Mesenteric fat pad (tissue), 1 donor: Measurements from ENCODE around the gene ACADSB. TPM values are rescaled to one million over a fixed set of nuclear protein-coding genes. Genes with fewer than 3 reads are reported as not detected.

ENCODE experiments used
- DNase-seq: peaks from one replicate; pipeline ENCODE4 v3.0.0-alpha.2; 2020; ENCODE audit warnings: low spot score
- total RNA-seq: library from RNA; stranded (reverse); fragmentation: NEBNext Ultra II Directional; extraction: Animal tissue kit (Norgen Biotek cat#: 25700); gene quantifications from one replicate; pipeline ENCODE4 v1.2.1, GENCODE V29; 2021
- donor health status: DM: yes; HTN: yes; CAD: no.

The ACADSB gene
- total RNA-seq, 1 donor from 2014 or later, result 20.0 TPM

DNA sequence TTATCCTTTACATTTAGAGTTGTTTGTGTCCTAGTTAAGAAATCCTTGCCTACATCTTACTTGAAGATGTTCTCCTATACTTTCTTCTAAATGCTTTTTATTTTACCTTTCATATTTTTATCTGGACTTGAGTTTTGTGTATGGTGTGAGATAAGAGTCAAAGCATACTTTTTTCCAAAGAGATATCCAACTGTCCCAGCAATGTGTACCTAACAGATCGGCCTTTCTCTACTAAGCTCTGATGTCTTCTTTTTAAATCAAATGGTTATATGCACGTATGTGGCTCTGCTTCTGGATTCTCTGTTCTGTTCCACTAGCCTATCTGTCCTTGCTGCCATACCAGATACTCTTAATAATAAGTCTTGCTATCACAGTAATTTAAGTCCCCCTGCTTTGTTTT is 7.4 kb upstream of the ACADSB start:
- no peak for DNase-seq

DNA sequence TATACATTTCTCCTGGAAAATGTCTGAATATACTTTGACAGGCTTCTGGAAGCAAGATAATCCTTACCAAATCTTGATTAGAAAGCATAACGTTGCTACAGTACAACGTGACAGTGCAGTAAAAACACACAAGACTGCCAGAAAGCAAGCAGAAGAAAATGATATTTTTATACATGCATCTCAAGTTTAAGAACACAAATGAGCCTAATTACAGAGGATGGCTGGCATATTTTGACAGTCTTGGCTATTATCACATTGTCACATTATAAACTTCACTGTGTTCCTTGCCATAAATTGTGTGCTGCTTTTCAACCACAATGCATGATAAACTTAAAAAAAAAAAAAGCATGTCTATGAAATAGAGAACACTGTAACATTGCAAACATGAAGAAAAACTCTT is 4.5 kb upstream of the ACADSB start:
- no peak for DNase-seq

DNA sequence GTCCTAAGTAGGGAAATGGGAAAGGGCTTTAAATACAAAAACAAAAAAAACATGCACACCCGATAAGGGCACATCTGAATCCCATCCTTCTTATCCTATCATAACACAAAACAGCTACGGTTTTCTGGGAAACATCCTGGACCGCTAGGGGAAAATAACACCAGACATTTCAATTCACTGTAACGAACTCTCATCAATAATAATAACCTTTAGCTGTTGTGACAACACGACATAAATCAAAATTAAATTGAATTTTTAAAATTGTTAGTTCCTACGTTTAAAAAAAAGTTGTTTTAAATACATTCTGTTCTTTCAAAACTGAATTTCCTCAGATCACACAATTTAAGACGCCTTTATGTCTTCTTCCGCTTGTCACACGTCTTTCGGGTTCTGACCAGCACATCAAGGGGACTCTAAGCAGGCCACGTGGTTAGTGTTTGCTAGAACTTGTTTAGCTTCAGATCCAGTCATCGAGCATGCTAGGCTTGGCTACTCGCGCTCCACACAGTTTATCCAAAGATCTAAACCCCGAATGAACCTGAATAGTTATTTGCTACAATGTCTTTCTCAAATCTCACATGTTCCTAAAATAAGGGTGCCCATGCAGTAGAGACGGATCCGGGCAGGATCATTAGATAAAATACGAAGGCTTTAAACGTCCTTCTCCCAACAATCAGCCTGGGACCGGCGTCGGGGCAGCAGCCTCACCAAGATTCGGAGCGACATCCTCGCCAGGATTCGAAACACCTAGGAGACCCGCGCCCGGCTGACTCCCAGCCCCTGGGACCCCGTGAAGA is 1.1 kb upstream of the ACADSB start:
- DNase-seq, result no peak

DNA sequence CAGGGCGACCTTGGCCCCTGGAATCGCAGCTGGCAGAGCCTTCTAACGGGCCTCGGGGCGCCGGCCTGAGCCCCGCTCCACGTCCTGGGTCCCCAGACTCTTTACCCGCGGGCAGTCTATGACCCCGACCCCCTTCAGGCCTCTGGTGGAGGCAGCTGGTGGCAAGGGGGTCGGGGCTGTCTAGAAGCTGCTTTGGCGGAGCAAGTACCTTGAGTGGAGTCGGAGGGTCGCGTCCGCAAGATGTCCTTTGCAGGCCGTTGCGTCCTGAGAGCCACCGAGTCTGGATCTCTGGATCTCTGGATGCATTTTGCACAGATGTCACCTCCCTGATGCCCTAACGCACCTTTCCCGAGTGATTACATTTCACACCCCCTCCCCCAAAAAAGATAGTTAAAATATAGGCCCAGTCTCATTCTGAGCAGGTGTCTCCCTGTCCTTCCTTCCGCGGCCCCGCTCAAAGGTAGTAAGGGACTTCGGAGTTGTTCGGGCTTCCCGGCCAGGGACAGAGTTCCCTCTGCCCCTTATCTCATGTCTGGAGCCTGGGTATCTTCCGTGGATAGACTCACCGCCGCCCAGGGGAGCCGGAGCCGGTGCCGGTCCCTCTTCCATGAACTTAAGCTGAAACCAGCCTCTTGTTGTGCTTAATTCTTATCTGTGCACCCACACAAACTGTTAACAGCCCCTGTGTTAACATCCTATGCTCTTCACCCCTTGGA is 457 bp downstream of the ACADSB start:
- DNase-seq, result no peak

DNA sequence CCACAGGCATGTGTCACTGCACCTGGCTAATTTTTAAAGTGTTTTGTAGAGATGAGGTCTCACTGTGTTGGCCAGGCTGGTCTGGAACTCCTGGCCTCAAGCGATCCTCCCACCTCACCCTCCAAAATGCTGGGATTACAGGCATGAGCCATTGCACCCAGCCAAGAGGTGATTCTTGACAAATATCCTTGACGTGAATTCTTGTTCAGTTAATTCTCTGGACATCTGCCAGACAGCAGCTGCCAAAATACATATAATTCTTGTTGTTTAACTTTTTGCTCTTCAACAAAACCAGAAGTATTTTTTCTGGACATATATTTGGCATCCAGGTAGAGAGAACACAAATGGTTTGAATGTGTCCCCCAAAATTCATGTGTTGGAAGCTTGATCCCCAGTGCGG is 3.2 kb downstream of the ACADSB start:
- no peak for DNase-seq

DNA sequence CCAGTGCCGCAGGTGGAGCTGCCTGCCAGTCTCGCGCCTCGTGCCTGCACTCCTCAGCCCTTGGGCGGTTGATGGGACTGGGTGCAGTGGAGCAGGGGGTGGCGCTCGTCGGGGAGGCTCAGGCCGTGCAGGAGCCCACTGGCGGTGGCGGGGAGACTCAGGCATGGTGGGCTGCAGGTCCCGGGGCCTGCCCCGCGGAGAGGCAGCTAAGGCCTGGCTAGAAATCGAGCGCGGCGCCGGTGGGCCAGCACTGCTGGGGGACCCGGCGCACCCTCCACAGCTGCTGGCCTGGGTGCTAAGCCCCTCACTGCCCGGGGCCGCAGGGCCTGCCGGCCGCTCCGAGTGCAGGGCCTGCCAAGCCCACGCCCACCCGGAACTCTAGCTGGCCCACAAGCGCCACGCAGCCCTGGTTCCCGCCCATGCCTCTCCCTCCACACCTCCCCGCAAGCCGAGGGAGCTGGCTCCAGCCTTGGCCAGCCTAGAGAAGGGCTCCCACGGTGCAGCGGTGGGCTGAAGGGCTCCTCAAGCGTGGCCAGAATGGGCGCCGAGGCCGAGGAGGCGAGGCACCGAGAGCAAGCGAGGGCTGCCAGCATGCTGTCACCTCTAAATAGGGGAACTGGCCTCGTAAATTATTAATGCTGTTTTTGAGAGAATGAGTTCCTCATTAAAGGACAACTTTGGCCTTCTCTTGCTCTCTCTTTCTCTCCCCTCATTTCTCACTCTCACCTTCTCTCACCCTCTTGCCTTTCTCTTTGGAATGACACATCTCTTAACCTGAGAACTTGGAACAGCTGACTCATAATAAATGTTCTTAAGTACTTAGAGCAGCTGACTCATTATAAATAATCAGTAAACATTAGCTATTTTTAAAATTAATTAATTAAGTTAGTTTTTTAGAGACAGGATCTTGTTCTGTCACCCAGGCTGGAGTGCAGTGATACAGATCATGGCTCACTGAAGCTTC is 4.9 kb downstream of the ACADSB start:
- DNase-seq, result no peak

DNA sequence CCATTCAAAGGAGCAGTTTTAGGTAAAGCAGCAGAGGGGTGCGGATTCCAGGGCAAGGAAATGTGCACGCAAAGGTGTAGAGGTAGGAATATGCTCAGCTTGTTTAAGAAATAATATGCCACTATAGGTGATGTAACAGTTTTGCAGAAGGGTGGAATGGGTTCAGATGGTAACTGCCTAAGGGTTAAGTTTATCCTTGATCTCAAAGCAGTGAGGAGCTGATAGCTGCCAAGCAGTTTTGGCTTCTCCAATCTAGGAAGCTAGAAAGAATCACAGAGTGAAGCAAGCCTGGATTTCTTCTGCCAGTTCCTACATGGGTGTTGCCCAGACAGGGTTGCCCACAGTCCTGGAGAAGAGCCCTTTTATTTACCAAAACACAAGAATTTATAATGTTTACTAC is 6.0 kb downstream of the ACADSB start:
- DNase-seq, result no peak

DNA sequence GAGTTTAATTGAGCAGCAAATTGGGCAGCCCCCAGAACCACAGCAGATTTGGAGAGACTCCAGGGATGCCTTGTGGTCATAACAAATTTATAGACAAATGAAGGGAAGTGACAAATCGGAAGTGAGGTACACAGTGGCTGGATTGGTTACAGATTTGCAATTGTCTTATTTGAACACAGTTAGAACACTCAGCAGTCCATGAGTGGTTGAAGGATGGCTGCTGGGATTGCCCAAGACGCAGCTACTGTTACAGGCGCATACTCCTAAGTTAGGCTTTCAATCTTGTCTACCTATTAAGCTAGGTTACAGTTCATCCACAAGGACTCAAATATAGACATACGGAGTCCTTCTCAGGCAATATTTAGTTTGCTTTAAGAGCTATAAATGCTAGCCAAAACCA is 7.4 kb downstream of the ACADSB start:
- no peak for DNase-seq

DNA sequence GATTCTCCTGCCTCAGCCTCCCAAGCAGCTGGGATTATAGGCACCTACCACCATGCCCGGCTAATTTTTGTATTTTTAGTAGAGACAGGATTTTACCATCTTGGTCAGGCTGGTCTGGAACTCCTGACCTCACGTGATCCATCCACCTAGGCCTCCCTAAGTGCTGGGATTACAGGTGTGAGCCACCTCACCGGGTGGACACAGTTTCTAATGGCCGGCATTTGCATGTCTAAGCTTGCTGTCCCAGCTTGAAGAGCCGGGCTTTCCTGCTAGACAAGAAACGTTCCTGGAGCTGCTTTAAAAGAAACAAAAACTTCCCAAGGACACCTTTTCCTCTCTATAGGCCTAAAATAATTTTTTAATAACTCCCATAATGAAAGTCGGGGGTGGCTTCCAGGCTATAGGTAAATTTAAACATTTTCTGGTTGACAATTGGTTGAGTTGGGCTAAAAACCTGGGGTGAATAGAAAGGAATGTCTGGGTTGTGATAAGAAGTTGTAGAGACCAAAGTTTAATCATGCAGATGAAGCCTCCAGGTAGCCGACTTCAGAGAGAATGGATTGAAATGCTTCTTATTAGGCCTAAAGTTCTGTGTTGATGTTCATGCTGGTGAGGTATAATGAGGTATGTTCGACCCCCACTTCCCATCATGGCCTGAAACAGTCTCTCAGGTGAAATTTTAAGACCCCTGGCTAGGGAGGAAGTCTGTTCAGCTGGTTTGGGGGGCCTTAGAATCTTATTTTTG is 8.8 kb downstream of the ACADSB start:
- no peak for DNase-seq

DNA sequence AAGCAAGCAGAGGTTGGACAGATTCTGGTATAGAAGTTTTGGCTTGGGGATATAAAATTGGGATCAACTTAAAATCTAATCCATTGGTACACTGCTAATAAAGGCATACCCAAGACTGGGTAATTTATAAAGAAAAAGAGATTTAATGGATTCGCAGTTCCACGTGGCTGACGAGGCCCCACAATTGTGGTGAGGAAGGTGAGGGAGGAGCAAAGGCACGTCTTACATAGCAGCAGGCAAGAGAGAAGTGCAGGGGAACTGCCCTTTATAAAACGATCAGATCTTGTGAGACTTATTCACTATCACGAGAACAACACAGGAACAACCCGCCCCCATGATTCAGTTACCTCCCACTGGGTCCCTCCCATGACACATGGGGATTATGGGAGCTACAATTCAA is 9.7 kb downstream of the ACADSB start:
- DNase-seq, result no peak

DNA sequence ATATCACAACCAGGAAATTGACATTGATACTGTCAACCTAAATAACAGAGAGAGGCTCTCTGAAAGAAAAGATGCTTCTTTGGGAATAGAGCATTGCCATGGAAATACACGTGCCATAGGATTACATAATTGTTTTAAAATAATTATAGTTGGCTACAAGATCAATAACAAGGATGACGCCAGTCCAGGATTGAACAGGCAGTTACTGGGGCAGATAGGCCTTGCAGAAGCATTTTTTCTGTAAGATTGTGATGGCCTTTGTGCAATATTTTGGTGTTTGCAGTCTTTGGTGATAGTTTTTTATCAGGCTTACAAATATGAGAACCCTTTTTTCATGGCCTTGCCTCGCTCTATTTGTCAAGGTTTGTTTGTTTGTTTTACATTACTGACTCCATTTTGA is 10.5 kb downstream of the ACADSB start:
- no peak for DNase-seq

DNA sequence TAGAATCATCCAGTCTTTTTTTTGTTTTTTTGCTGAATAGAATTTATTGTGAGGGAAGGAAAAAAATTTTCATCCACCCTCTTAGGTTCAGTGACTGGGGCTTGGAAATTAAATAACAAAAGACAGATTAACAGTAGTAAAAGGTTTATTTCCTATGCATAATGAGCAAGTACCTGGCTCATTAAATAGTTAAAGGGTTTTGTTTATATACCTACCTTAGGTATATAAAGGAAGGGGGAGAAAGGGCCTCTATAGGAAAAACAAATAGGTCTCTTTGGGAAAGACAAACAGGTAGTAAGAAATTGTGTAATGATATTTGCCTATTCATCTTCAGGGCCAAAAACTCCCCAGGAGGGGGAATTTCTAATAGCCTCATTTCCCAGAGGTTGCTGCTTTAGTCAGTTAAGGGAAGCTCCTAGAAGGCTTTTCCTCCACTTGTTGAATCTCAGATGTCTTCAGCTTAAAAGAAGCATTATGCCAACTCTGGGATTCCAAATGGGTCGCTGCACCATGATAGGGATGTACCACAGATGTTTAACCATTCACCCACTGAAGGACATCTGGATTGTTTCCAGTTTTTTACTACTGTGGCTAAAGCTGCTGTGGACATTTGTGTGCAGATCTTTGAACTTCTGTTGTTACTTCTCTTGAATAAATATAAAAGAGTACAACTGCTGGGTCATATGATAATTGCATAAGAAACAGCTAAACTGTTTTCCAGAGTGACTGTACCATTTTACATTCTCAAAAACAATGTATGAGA is 11.3 kb downstream of the ACADSB start:
- no peak for DNase-seq

DNA sequence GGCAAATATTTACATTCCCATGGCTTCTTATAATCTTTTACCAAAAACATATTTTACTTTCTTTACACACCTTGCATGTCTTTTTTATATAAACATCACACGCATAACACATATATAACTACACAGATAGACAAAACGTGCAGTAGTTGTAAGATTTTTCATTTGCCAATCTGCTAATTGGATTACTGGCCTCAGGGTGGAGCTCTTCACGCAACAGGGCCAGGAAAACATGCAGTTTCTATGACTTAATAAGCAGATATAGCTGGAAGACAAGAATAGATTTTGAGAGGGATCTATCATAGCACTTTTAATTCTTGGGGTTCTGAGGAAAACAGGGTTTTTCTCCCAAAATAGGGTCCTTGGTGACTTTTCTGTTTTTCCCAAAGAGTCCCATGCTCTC is 12.7 kb downstream of the ACADSB start:
- no peak for DNase-seq

DNA sequence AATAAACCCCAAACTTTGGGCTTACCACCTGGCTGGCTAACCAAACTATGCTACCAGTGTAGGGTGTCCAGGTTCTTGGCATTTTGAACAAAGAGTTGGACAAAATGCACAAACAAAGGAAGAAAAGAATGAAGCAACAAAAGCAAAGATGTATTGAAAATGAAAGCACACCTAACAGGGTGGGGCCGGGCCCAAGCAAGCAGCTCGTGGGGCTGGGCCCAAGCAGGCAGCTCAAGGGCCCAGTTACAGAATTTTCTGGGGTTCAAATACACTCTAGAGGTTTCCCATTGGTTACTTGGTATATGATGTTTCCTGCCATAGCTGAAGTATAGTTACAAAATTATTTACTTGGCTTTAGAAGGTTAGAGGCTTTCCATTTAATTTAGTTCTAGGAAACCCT is 15.7 kb downstream of the ACADSB start:
- no peak for DNase-seq

DNA sequence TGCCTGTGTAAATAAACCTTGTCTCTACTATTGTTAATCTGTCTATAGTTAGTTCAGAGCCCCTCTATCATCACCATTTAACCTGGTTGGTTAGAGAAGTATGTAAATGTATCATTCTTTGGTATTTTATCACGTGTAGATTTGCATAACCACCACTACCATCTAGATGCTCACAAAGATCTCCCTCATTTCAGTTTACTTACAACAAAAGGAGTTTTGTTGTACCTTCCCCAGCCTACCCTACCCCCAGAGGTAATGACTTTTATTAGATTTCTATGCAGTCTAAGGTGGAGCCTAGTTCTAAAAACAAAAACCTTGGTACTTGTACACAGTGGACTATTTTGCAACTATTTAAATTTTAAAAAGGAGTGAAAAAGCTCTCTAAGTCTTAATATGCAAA is 17.5 kb downstream of the ACADSB start:
- DNase-seq, result no peak

DNA sequence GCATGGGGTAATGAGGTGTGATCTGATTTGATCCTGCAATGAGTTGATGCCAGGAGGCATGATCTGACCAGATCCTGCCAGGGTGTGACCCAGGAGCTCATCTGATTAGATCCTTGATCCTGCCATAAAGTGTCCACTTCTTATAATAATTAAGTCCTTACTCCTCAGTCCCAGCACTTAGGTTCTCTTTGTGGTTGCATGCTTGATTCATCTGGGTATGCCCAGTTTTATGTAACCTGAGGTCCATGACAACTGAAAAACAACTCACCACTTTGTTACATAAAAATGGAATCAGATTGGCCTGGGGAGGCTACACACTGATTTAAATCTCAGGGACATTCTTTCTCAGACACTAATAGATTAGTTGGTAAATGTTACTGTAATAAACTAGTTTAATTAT is 19.1 kb downstream of the ACADSB start:
- no peak for DNase-seq

DNA sequence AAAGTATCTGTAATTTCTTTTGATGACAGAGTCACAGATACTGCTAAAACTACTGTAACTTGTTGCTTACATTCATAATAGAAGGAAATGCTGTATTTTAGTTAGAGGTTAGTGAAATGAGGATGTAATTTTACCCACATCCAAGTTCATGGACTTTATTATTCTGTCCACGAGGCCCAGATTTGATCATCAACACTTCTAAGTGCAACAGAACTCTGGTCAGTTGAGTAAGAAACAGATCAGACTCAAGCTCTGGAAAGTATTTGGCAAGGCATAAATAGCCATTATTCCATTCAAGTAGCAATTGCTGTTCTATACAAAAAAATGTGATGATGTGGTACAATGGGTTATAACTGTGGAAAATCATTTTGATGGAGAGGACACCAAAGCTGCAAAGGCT is 22.3 kb downstream of the ACADSB start:
- no peak for DNase-seq

DNA sequence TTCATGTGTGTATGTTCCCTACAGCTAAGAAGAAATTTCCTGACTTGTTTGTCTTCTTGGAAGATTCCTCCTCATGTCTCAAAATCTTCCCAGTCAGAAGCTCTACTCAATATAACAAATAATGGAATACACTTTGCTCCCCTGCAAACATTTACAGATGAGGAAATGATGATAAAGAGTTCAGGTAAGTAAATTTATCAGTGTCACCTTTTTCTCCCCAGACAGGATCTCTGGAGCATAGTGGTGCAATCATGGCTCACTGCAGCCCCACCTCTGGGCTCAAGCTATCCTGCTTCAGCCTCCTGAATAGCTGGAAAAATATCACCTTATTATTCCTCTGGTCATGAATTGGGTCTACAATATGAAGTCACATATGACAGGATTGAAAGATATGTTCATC is 25.5 kb downstream of the ACADSB start:
- DNase-seq, result no peak

DNA sequence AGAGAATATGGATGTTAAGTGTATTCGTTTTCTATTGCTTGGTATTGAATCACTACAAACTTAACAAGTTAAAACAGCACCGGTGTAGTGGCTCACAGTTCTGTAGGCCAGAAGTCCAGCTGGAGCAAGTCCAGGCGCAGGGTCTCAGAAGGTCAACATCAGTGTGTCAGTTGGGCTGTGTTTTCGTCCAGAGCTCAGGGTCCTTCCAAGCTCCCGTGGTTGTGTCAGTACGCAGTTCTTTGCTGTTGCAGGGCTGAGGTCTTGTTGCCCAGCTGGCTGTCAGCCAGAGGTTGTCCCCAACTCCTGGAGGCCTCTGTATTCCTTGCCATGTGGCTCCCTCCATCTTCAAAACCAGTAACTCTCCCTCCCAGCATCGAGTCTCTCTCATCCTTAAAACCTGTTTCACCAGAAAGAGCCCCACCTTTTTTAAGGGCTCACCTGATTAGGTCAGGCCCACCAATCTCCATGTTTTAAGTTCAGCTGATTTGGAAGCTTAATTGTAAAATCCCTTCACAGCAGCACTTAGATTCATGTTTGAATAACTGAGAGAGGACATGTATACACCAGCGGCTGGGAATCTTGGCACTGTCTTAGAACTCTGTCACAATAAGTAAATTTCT is 26.8 kb downstream of the ACADSB start:
- no peak for DNase-seq
